CD4-positive, alpha-beta T cell treated with Interleukin-4 for 1 hour (primary cell): ENCODE data around the gene PIP5K1B.

ENCODE experiments used
- DNase-seq, 2 donors: peaks; one replicate each; pipeline ENCODE4 v3.0.0-alpha.2; 2020 to 2022

Gene PIP5K1B

DNA sequence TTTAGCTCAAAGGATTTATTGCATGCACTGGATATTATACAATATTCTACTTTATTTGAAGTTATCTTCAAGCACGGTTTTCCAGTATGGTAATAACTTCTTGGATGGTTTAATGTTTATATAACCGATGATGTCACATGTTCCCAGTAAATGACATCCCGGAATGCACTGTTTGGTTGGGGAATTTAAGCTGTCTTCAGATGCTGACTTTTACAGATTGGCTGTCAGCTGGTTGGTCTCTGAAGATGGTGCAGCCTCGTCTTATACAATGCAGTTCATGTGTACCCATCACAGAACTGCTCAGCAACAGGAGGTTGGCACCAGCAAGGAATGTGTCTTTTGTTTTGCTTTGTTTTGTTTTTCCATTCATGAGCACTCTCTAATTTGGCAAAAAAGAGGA lies 165.0 kb downstream of the PIP5K1B start:
- DNase-seq = no peak

- DNase-seq = no peak
Observed at GRCh38 chr9:68871236-68871635, 166.2 kb downstream of the PIP5K1B start.

DNA sequence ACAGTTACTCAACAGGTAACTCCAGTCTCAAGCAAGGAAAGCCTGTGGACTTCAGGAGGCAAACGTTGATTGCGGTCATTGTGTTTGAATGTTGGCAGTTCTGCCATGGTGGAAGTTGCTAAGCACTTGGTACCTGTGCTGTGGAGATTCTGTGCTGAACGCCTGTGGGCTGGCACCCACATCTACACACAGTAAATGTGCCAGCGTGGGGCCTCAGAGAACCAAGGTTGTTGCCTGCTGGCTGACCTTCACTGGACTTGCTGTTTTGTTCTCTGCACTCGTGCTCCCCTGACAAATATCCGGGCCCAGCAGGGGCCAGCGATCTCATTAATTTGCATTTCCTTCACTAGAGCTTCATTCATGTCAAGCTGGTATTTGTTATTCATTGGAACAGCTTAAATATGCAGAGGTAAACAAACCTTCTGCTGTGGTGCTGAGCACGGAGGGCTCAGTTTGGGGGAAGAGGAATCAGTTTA lies 167.0 kb downstream of the PIP5K1B start:
- no peak for DNase-seq

- no peak for DNase-seq
Observed at GRCh38 chr9:68873179-68873578, 168.1 kb downstream of the PIP5K1B start.

DNA sequence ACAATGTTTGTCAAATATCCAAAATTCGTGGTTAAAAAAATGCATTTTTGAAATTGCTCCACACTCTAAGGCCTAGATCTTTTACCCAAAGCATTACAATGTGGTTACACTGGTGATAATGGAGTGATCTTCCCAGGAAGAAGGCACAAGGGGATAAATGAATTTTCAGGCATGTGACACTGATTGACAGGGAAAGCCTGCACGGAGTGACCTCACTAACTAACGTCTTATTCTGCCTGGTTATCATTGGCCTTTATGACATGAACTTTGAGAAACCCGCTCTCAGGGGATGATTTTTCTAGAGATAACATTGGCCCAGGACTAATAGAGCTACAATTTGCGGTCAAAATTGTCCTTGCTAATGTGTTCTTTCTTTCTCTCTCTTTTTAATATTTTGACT lies 171.2 kb downstream of the PIP5K1B start:
- DNase-seq = no peak

DNA sequence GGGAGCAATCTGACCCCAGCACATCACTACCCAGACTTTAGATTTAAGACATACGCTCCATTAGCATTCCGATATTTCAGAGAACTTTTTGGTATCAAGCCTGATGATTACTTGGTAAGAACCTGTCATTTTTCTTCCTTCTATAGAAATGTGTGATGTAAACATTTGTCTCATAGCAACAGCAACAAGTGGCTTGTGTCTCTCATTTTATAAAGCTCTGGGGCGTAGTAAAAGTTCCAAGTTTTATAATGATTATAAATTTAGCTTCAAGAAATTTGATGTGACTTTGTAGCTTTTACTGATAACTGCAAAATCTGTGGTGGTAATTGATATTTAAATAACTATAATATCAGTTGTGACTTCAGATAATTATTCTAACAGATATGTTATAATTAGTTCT lies 171.6 kb downstream of the PIP5K1B start:
- DNase-seq = no peak

GRCh38 chr9:68877219-68877618 lies 172.2 kb downstream of the PIP5K1B start:
- no peak for DNase-seq

GRCh38 chr9:68878450-68878849 lies 173.4 kb downstream of the PIP5K1B start:
- DNase-seq = no peak

DNA sequence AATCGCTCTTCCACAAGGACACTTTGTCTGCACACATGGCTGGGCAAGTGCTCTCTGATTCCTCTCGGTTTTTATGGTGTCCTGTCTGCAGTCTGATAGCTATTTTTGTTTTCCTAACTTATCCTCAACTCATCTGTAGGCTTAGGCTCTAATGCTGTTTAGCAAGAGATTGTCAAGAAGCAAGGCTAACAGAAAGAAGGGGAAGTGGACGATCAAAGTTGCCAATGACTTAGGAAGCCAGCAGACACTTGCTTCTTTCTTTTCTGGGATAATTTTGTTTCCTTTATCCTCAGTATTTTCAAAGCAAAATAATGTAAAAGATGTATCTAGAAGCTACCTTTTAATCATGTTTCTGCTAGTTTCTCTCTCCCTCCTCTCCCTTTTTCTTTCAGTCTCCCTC lies 178.2 kb downstream of the PIP5K1B start:
- no peak for DNase-seq

- DNase-seq = no peak
Observed at GRCh38 chr9:68887232-68887631, 182.2 kb downstream of the PIP5K1B start.

DNA sequence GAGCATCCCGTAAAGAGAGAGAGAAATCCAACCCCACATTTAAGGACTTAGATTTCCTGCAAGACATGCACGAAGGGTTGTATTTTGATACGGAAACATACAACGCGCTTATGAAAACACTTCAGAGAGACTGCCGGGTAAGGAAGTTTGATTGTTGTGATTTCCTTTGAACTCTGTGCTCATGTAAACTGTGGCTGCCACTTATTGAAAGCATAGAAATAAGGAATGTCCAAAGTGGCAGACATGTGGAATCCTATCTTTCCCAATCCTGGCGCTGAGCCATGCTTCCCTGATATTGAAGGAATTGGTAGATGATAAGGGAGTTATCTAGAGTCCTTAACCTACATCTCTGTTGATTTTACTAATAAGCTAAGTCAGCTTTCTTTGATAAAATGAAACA lies 189.5 kb downstream of the PIP5K1B start:
- DNase-seq = peak in 1 of 2 donors; percentile 11

DNA sequence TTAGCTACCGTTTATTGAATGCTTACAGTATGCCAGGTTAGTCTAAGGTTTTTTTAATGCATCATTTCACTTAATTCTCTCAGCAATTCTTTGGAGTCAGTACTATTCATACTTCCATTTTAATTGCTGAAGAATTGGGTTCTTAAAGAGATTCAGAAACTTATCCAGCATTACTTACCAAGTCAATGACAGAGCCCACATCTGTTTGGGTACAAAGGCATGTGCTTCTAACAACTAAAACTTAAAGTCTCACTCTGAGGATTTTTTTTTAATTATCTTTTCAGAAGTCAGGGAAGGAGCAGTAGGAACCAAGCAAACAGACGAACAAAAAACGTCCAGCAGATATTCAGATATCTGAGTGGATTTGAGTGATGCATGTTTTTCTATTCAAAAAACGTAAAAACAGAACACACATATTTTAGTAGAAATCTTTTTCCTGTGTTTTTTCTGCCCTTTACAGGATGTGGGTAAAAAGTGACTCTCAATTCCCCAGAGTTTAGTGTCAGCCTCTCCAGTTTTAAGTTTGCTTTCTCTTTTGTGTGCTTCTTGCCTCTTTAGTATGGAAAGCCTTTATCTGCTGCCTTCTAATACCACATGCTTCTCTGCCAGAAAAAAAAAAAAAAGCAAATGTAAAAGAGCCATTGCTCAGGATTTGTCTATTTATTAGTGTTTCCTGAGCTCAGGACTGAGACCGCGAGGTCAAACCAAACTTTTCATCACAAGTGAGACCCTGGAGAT lies 190.9 kb downstream of the PIP5K1B start:
- DNase-seq = peak in 1 of 2 donors; percentile 31

- DNase-seq = no peak
Observed at GRCh38 chr9:68896486-68896885, 191.4 kb downstream of the PIP5K1B start.

DNA sequence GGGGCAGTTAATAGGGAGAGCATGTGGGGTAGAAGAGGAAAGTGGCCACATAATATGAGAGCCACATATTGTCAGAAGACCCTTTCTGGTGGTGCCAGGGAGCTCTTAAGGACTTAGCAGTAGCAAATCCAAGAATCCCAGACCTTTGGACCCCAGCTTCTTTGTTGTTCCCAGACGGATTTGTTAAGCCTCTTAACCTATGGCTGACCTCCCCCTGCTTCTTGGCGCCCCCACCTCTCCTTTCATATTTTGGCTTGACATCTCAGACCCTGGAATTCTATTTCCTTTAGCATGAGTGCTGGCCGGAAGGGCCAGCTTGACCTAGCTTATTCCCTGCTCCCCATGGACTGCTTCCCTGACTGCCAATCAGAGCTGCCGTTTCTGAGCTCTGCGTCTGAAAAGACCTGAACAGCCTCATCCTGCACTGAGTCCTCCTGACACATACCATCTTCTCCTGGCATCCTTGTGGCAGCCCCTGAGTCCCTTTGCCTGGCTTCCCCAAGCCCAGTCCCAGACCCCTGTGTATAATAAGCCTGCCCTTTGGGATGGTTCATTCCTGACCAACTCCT lies 192.6 kb downstream of the PIP5K1B start:
- no peak for DNase-seq

- no peak for DNase-seq
Observed at GRCh38 chr9:68898781-68899439, 193.9 kb downstream of the PIP5K1B start.

GRCh38 chr9:68904454-68904853 lies 199.4 kb downstream of the PIP5K1B start:
- DNase-seq = no peak

- DNase-seq = no peak
Observed at GRCh38 chr9:68905129-68905528, 200.1 kb downstream of the PIP5K1B start.

GRCh38 chr9:68907910-68908309 lies 202.9 kb downstream of the PIP5K1B start:
- DNase-seq = no peak

DNA sequence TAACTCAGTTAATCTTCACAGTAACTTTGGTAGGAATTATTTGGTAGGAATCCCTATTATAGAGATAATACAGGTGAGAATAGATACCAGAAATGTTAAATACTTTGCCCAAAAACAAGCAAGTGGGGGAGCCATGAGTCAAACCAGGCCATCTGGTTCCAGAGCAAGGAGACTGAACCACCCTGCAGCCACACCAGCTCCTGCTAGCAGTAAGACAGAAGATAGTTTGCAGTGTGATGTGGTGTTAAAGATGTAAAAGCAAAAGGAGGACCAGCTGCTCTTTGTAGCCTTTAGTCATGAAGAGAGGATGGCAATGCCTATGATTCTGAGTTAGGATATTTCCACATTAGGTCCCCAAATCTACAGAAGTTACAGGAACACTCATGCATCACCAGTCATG lies 207.5 kb downstream of the PIP5K1B start:
- DNase-seq = no peak

- no peak for DNase-seq
Observed at GRCh38 chr9:68913054-68913453, 208.0 kb downstream of the PIP5K1B start.

DNA sequence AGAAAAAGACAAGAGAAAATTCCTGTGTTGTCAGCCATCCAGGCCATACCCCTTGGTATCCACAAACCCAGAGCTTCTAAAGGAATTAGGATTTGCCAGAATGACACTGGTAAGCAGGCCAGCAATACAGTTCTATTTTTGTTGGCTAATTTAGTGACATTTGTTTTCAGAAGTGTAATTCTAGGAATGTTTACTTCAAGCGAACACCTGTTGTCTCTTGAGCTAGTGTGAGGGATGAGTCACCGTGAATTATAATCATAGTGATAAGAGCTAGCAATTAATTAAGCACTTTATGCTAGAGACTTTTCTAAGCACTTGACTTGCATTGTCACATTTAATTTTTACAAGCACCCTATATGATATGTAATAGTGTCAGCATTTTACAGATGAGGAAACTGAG lies 209.7 kb downstream of the PIP5K1B start:
- no peak for DNase-seq

DNA sequence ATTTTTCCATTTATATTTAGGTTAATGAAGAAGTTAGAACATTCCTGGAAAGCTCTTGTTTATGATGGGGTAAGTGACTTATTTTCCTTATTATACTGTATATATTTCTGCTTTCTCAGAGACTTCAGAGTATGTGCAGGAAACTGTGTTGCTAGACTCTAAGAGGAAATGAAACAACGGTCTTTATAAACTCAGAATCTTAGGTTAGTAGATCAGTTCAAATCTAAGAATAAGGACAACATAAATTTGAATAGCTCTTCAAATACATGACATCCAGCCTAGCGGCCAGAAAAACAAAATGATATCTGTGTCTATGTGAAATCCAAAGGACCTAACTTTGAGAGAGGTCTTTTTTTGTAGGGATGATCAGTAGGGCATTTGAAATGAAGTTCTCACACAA lies 214.6 kb downstream of the PIP5K1B start:
- no peak for DNase-seq

- no peak for DNase-seq
Observed at GRCh38 chr9:68920921-68921320, 215.9 kb downstream of the PIP5K1B start.

DNA sequence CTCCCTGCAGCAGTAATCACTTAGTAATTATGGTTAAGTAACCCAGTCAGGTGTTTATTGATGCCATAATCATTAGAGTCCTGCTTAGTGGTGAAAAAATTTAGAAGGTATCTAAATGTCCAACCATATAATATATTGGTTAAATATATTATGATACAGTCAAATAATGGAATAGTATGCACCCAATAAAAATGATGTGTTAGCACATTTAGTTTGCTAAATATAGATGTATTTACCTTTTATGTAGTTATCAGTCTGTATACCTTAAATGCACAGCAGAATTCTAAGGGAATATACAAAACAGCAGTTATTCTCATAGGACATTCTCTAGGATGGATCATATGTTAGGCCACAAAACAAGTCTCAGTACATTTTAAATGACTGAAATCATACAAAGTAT lies 218.4 kb downstream of the PIP5K1B start:
- DNase-seq = no peak
